Ishikawa (cell line): Measurements from ENCODE around the gene XPO5.

ENCODE experiments used
- CEBPB ChIP-seq: IDR thresholded peaks from 2 replicates; pipeline ENCODE4 v1.6.1; 2012
- CREB1 ChIP-seq: IDR thresholded peaks from 2 replicates; pipeline ENCODE4 v1.6.1; 2012; ENCODE audit warnings: low read depth
- EGR1 ChIP-seq: IDR thresholded peaks from 2 replicates; pipeline ENCODE4 v1.6.1; 2012
- EP300 ChIP-seq: IDR thresholded peaks from 2 replicates; pipeline ENCODE4 v1.6.1; 2012; ENCODE audit warnings: borderline replicate concordance
- FOXM1 ChIP-seq: IDR thresholded peaks from 2 replicates; pipeline ENCODE4 v1.6.1; 2012; ENCODE audit warnings: low read depth, borderline replicate concordance
- MAX ChIP-seq: IDR thresholded peaks from 2 replicates; pipeline ENCODE4 v1.6.1; 2012
- NFIC ChIP-seq: IDR thresholded peaks from 2 replicates; pipeline ENCODE4 v1.6.1; 2012
- RAD21 ChIP-seq: IDR thresholded peaks from 2 replicates; pipeline ENCODE4 v1.6.1; 2012; ENCODE audit warnings: low read depth
- REST ChIP-seq: IDR thresholded peaks from 2 replicates; pipeline ENCODE4 v1.6.1; 2012; ENCODE audit warnings: low read depth, mild to moderate bottlenecking
- TAF1 ChIP-seq: IDR thresholded peaks from 2 replicates; pipeline ENCODE4 v1.6.1; 2012; ENCODE audit warnings: low read depth, mild to moderate bottlenecking
- TCF12 ChIP-seq: IDR thresholded peaks from 2 replicates; pipeline ENCODE4 v1.6.1; 2012; ENCODE audit warnings: low read depth
- TEAD4 ChIP-seq: IDR thresholded peaks from 2 replicates; pipeline ENCODE4 v1.6.1; 2012
- USF1 ChIP-seq: IDR thresholded peaks from 2 replicates; pipeline ENCODE4 v1.6.1; 2012
- YY1 ChIP-seq: IDR thresholded peaks from 2 replicates; pipeline ENCODE4 v1.6.1; 2012; ENCODE audit warnings: low read depth
- ZBTB7A ChIP-seq: IDR thresholded peaks from 2 replicates; pipeline ENCODE4 v1.6.1; 2012; ENCODE audit warnings: low read depth

XPO5 gene

GRCh38 chr6:43579171-43579570, 3.3 kb upstream of the XPO5 start:
- no peak for TF ChIP-seq RAD21

- no peak for TF ChIP-seq TCF12
- TF ChIP-seq ZBTB7A: no peak
- TF ChIP-seq USF1: no peak
- TF ChIP-seq CREB1: no peak
- TF ChIP-seq MAX: no peak
- no peak for TF ChIP-seq TAF1
- TF ChIP-seq FOXM1: no peak
- TF ChIP-seq TEAD4: no peak
- TF ChIP-seq EP300: no peak
- TF ChIP-seq REST: no peak
- TF ChIP-seq CEBPB: no peak
- no peak for TF ChIP-seq YY1
- no peak for TF ChIP-seq EGR1
- no peak for TF ChIP-seq RAD21
- no peak for TF ChIP-seq NFIC
Measured at GRCh38 chr6:43578748-43579147, 2.9 kb upstream of the XPO5 start.

- TF ChIP-seq CEBPB (no peak), EGR1 (no peak), MAX (no peak), ZBTB7A (no peak; the same call in 1 of the 2 replicates), TCF12 (no peak), FOXM1 (no peak)
Measured at GRCh38 chr6:43575105-43575771, 600 bp downstream of the XPO5 start.

GRCh38 chr6:43572015-43572414, 3.8 kb downstream of the XPO5 start:
- TF ChIP-seq CREB1 (no peak), EGR1 (no peak), RAD21 (no peak), NFIC (no peak), YY1 (no peak), FOXM1 (no peak), TEAD4 (no peak), ZBTB7A (no peak), REST (no peak), MAX (no peak), TAF1 (no peak), TCF12 (no peak), USF1 (no peak), CEBPB (no peak), EP300 (no peak)

GRCh38 chr6:43570876-43571441, 4.9 kb downstream of the XPO5 start:
- no peak for TF ChIP-seq FOXM1
- TF ChIP-seq YY1: no peak
- TF ChIP-seq NFIC: no peak
- TF ChIP-seq CEBPB: peak; percentile 88
- TF ChIP-seq ZBTB7A: no peak
- no peak for TF ChIP-seq REST
- TF ChIP-seq EGR1: no peak
- TF ChIP-seq CREB1: 0 out of 2 replicates have a peak, but pooled peaks have one; percentile 17
- TF ChIP-seq TEAD4: peak; percentile 52
- TF ChIP-seq EP300: no peak
- TF ChIP-seq RAD21: no peak
- TF ChIP-seq MAX: no peak
- no peak for TF ChIP-seq TCF12
- no peak for TF ChIP-seq USF1
